ENCODE data around the gene HOMER2. TPM values are rescaled to one million over a fixed set of nuclear protein-coding genes. Genes with fewer than 3 reads are reported as not detected.

Gene HOMER2
- total and polyA plus RNA-seq, 9 of the 15 experiments (the other 6 are each of a cell fraction or from before 2014, with no cell fraction given): 0.13 to 0.47 (median 0.29) TPM; not detected in 1

GRCh38 chr15:82934100-82934880 lies 18.2 kb downstream of the HOMER2 start (continued):
- TF ChIP-seq LCOR (CRISPR knock-in tag; IDR thresholded peaks at IDR 0.05) (no peak), CREB3 (tag; conservative IDR thresholded peaks at IDR 0.05; ENCODE audit: low read depth) (no peak), MTA3 (IDR thresholded peaks at IDR 0.05; ENCODE audit: borderline replicate concordance) (no peak), LARP7 (IDR thresholded peaks at IDR 0.05) (no peak)

- no peak for FAIRE-seq
- TF ChIP-seq CBX2 (IDR thresholded peaks at IDR 0.05; ENCODE audit: insufficient read depth, low read length, poor library complexity, severe bottlenecking) (no peak), RCOR1 (IDR thresholded peaks at IDR 0.05; ENCODE audit: borderline replicate concordance in 1 of 2, low read depth in 2 of 2, low read length in 2 of 2) (no peak), PHTF2 (CRISPR knock-in tag; IDR thresholded peaks at IDR 0.05) (no peak), RBFOX2 (IDR thresholded peaks at IDR 0.05; ENCODE audit: low read depth, low read length) (no peak), PML (IDR thresholded peaks at IDR 0.05; ENCODE audit: low read length) (no peak), ZNF707 (CRISPR knock-in tag; conservative IDR thresholded peaks at IDR 0.05) (no peak), BRF1 (IDR thresholded peaks at IDR 0.05; ENCODE audit: borderline replicate concordance, extremely low read depth, insufficient read length) (no peak), MCM7 (IDR thresholded peaks at IDR 0.05) (no peak), NFE2 (IDR thresholded peaks at IDR 0.05; ENCODE audit: low read depth) (no peak), EGR1 (conservative IDR thresholded peaks at IDR 0.05) (no peak), FOXA1 (IDR thresholded peaks at IDR 0.05; ENCODE audit: borderline replicate concordance) (no peak), SMARCC2 (IDR thresholded peaks at IDR 0.05; ENCODE audit: low read depth) (no peak), ZNF324 (CRISPR knock-in tag; IDR thresholded peaks at IDR 0.05) (no peak)
- TF ChIP-seq, protein P1, sequence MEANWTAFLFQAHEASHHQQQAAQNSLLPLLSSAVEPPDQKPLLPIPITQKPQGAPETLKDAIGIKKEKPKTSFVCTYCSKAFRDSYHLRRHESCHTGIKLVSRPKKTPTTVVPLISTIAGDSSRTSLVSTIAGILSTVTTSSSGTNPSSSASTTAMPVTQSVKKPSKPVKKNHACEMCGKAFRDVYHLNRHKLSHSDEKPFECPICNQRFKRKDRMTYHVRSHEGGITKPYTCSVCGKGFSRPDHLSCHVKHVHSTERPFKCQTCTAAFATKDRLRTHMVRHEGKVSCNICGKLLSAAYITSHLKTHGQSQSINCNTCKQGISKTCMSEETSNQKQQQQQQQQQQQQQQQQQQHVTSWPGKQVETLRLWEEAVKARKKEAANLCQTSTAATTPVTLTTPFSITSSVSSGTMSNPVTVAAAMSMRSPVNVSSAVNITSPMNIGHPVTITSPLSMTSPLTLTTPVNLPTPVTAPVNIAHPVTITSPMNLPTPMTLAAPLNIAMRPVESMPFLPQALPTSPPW (CRISPR knock-in tag; IDR thresholded peaks at IDR 0.05): no peak
- POLR2A ChIA-PET: no interaction called here
These were observed 18.9 kb downstream of the HOMER2 start for GRCh38 chr15:82933576-82933975.

More at GRCh38 chr15:82933576-82933975, 18.9 kb downstream of the HOMER2 start:
- CTCF ChIA-PET (ENCODE audit: low intra/inter-chr PET ratio): no interaction called here
- no peaks in the 10 kb centered on the region for H3K4me1 ChIP-seq (replicated peaks in 1 of 2; ENCODE audit: control insufficient read depth in 2 of 2, insufficient read depth in 2 of 2, low read length in 2 of 2)
- no peak for ATAC-seq
- no peaks in the 10 kb centered on the region for H3K9me3 ChIP-seq (replicated peaks; ENCODE audit: control insufficient read depth, insufficient read depth, low read depth, low read length)
- no peak for DNase-seq (ENCODE audit: extremely low read depth in 1 of 4, low spot score in 3 of 4)
- no peak overlapping the region for H3K27ac ChIP-seq (ENCODE audit: extremely low read depth, low read depth, low read length)
- H3K9ac ChIP-seq (ENCODE audit: insufficient read depth in 1 of 2, low read depth in 2 of 2, low read length in 2 of 2): no peak overlapping the region
- H3K4me2 ChIP-seq (ENCODE audit: insufficient read depth, low read length): no peak overlapping the region
- 3% methylated on average over 6 of the region's 6 CpGs for WGBS (ENCODE audit: insufficient coverage, low coverage, missing lambda C conversion rate)
- BruUV-seq (replicated peaks): no TSS peak
- H3K79me2 ChIP-seq (ENCODE audit: control insufficient read depth, insufficient read depth, low read length): no peaks in the 10 kb centered on the region
- H3K36me3 ChIP-seq (ENCODE audit: control insufficient read depth, insufficient read depth, low read length): no peaks in the 10 kb centered on the region
- H3K4me3 ChIP-seq: no peak overlapping the region
- no peaks in the 10 kb centered on the region for H3K9me1 ChIP-seq (ENCODE audit: control insufficient read depth, insufficient read depth, low read length)
- H4K20me1 ChIP-seq (replicated peaks; ENCODE audit: control insufficient read depth, insufficient read depth, low read length): no peaks in the 10 kb centered on the region
- intact Hi-C loops (cut with micrococcal nuclease) (no loop called here), in situ Hi-C loops (cut with MboI) (no loop called here)
- peaks cover 30 to 76% of the 10 kb centered on the region in 2 experiments for H3K27me3 ChIP-seq (ENCODE audit: control insufficient read depth in 2 of 2, insufficient read depth in 2 of 2, low read length in 2 of 2)
- no peak overlapping the region for H2AFZ ChIP-seq (ENCODE audit: low read depth, low read length)

All from K562 (cell line).